Measurements from ENCODE around the gene ZBTB7C. TPM values are rescaled to one million over a fixed set of nuclear protein-coding genes. Genes with fewer than 3 reads are reported as not detected.

The ZBTB7C gene
- total RNA-seq, 1 donor, result not detected

DNA sequence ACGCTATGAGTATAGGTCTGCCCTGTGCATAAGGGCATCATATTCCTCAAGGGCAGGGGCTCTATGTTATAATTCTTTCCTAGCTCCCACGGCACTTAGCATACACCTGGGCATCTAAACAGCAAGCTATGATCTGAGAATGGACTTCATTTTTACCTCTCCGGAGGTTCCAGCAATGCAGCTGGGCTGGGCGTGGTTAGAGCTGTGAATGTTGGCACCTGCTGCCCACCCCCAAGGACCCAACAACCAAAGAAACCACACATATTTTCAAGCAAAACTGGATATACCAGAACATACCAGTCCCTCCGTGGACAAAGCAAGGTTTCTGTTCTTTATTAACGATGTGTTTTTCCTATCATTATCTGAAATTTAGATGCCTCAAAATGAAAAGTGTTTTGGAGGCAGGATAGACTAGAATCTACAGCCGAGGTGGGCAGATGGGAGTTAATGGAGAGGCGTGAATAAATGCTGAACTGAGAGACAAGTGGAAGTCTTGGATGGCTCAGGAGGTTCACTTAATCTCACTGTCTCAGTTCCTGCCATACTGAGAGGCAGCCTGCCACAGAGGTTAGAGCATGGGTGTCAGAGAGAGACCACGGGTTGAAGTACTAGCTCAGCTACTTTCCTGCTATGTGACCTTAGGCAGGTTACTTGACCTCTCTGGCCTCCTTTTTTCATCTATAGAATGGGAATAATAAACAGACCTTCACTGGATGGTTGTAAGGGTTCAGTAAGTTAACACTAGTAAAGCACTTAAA lies 292.1 kb downstream of the ZBTB7C start:
- TF ChIP-seq, protein P1, sequence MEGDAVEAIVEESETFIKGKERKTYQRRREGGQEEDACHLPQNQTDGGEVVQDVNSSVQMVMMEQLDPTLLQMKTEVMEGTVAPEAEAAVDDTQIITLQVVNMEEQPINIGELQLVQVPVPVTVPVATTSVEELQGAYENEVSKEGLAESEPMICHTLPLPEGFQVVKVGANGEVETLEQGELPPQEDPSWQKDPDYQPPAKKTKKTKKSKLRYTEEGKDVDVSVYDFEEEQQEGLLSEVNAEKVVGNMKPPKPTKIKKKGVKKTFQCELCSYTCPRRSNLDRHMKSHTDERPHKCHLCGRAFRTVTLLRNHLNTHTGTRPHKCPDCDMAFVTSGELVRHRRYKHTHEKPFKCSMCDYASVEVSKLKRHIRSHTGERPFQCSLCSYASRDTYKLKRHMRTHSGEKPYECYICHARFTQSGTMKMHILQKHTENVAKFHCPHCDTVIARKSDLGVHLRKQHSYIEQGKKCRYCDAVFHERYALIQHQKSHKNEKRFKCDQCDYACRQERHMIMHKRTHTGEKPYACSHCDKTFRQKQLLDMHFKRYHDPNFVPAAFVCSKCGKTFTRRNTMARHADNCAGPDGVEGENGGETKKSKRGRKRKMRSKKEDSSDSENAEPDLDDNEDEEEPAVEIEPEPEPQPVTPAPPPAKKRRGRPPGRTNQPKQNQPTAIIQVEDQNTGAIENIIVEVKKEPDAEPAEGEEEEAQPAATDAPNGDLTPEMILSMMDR (IDR thresholded peaks at IDR 0.05; ENCODE audit: insufficient read depth, low read depth, low read length), result no peak
- no peak overlapping the region for H3K4me3 ChIP-seq (ENCODE audit: low read depth, low read length)
- DNase-seq (ENCODE audit: low read depth), result no peak

DNA sequence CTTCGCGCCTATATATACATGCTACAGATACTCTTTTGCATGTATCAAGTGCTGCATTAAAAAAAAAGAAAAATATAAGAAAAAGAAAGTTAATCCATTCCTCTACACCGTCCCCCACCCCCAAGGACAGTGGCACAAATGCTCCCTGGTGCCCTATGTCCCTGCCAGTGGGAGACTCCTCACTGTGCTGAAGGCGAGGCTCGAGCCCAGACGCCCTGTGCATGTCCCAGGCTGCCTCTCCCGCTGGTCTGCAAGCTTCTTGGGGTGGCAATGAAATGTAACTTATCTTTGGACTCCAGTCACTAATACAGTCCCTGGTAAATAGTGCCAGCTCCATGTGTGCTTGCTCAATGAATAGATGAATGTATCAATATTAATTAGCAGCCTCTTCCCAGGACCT lies 293.2 kb downstream of the ZBTB7C start:
- TF ChIP-seq, protein P1 (IDR thresholded peaks at IDR 0.05; ENCODE audit: insufficient read depth, low read depth, low read length), result no peak
- H3K4me3 ChIP-seq (ENCODE audit: low read depth, low read length), result no peak overlapping the region
- DNase-seq (ENCODE audit: low read depth), result no peak

DNA sequence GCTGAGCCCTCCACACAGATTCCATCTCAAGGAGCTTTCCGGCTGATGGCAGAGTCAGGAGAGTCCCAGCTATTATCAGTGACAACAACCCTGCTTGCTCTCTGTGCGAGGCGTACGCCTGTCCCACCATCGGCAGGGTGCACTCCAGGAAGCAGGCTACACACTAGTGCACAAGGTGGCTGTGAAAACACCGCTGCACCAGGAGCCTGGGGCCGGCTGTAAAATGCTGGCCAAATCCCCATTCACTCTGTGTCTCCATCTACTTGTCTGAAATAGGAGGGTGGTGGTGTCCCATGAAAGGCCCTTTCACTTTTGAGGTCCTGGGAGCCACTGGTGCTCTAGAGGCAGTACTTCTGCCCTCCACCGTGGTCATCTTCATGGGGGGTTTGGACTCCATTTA lies 295.5 kb downstream of the ZBTB7C start:
- TF ChIP-seq, protein P1 (IDR thresholded peaks at IDR 0.05; ENCODE audit: insufficient read depth, low read depth, low read length), result no peak
- H3K4me3 ChIP-seq (ENCODE audit: low read depth, low read length), result no peak overlapping the region
- DNase-seq (ENCODE audit: low read depth), result no peak

- TF ChIP-seq, protein P1 (IDR thresholded peaks at IDR 0.05; ENCODE audit: insufficient read depth, low read depth, low read length), result no peak
- DNase-seq (ENCODE audit: low read depth), result no peak
- no peak overlapping the region for H3K4me3 ChIP-seq (ENCODE audit: low read depth, low read length)
These were observed 297.6 kb downstream of the ZBTB7C start for GRCh38 chr18:48111587-48111986.

- DNase-seq (ENCODE audit: low read depth), result no peak
- H3K4me3 ChIP-seq (ENCODE audit: low read depth, low read length), result no peak overlapping the region
- TF ChIP-seq, protein P1 (IDR thresholded peaks at IDR 0.05; ENCODE audit: insufficient read depth, low read depth, low read length), result no peak
These were observed 298.4 kb downstream of the ZBTB7C start for GRCh38 chr18:48110797-48111196.

DNA sequence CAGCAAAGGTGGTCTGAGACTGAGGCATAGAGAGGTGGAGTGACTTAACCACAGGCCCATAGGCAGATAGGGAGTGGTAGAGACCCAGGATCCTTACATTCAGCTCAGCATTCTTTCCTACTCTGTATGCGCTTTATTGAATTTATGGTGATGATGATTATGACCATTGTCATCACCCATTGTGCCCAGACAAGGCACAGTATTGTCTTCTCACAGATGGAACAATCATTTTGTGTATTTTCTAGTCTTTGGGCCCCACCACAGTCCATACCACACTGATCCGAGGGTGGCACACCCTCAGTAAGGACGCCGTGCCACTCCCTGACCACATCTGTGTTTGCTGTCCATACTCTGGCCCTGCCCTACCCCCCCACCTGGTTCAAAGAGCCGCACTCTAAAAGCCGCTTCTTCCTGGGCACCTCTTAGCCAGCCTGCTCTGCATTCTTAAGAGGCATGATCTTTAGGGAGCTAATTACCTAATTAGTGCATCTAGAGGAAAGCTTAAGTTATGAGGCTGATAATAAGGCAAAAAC lies 299.2 kb downstream of the ZBTB7C start:
- no peak overlapping the region for H3K4me3 ChIP-seq (ENCODE audit: low read depth, low read length)
- DNase-seq (ENCODE audit: low read depth), result no peak
- TF ChIP-seq, protein P1 (IDR thresholded peaks at IDR 0.05; ENCODE audit: insufficient read depth, low read depth, low read length), result no peak
